ENCODE measurements around the gene NCK1. TPM values are rescaled to one million over a fixed set of nuclear protein-coding genes. Genes with fewer than 3 reads are reported as not detected.

The NCK1 gene
- total and polyA plus RNA-seq, 2 of the 13 experiments (the other 11 are each of a cell fraction or from before 2014, with no cell fraction given), result 14.7 to 30.4 TPM

- TF ChIP-seq, protein P1, sequence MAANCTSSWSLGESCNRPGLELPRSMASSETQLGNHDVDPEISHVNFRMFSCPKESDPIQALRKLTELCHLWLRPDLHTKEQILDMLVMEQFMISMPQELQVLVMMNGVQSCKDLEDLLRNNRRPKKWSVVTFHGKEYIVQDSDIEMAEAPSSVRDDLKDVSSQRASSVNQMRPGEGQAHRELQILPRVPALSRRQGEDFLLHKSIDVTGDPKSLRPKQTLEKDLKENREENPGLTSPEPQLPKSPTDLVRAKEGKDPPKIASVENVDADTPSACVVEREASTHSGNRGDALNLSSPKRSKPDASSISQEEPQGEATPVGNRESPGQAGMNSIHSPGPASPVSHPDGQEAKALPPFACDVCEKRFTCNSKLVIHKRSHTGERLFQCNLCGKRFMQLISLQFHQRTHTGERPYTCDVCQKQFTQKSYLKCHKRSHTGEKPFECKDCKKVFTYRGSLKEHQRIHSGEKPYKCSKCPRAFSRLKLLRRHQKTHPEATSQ (CRISPR knock-in tag; IDR thresholded peaks at IDR 0.05; ENCODE audit: borderline replicate concordance), result no peak
- TF ChIP-seq MTF2 (CRISPR knock-in tag; IDR thresholded peaks at IDR 0.05; ENCODE audit: borderline replicate concordance), result no peak
- TF ChIP-seq GZF1 (CRISPR knock-in tag; IDR thresholded peaks at IDR 0.05), result no peak
- no peak for TF ChIP-seq DNMT3B (CRISPR knock-in tag; conservative IDR thresholded peaks at IDR 0.05)
- TF ChIP-seq DMAP1 (CRISPR knock-in tag; IDR thresholded peaks at IDR 0.05), result no peak
- TF ChIP-seq ZNF234 (CRISPR knock-in tag; conservative IDR thresholded peaks at IDR 0.05), result no peak
- peak; percentile 62 for TF ChIP-seq POLR2AphosphoS5 (IDR thresholded peaks at IDR 0.05; ENCODE audit: low read depth, low read length)
- TF ChIP-seq SAP130 (CRISPR knock-in tag; IDR thresholded peaks at IDR 0.05; ENCODE audit: low read depth), result peak; percentile 45; the same call in 1 of the 2 replicates
- TF ChIP-seq ZNF232 (CRISPR knock-in tag; IDR thresholded peaks at IDR 0.05; ENCODE audit: borderline replicate concordance), result 0 out of 2 replicates have a peak, but pooled peaks have one; percentile 4
- no peak for TF ChIP-seq ZBTB39 (CRISPR knock-in tag; IDR thresholded peaks at IDR 0.05)
- TF ChIP-seq SIN3A (IDR thresholded peaks at IDR 0.05; ENCODE audit: borderline replicate concordance, low read depth, low read length), result peak; percentile 40; the same call in 1 of the 2 replicates
- TF ChIP-seq TRIM24 (CRISPR knock-in tag; IDR thresholded peaks at IDR 0.05), result no peak
- TF ChIP-seq EEA1 (CRISPR knock-in tag; IDR thresholded peaks at IDR 0.05; ENCODE audit: borderline replicate concordance), result no peak
Observed at GRCh38 chr3:136818191-136818768, 43.7 kb upstream of the NCK1 start (continued).
